HG03103 (cell line): ENCODE measurements around the gene TRIM7.
A peak's percentile ranks its signal among the peaks of the same experiment; 100 is the strongest.

Source experiments
- ATAC-seq: cut with Tn5 transposase; IDR thresholded peaks from one replicate; pipeline ENCODE4 v1.9.1; 2021; ENCODE audit warnings: low read depth; ENCODE audit not compliant: unreplicated experiment

TRIM7 gene

DNA sequence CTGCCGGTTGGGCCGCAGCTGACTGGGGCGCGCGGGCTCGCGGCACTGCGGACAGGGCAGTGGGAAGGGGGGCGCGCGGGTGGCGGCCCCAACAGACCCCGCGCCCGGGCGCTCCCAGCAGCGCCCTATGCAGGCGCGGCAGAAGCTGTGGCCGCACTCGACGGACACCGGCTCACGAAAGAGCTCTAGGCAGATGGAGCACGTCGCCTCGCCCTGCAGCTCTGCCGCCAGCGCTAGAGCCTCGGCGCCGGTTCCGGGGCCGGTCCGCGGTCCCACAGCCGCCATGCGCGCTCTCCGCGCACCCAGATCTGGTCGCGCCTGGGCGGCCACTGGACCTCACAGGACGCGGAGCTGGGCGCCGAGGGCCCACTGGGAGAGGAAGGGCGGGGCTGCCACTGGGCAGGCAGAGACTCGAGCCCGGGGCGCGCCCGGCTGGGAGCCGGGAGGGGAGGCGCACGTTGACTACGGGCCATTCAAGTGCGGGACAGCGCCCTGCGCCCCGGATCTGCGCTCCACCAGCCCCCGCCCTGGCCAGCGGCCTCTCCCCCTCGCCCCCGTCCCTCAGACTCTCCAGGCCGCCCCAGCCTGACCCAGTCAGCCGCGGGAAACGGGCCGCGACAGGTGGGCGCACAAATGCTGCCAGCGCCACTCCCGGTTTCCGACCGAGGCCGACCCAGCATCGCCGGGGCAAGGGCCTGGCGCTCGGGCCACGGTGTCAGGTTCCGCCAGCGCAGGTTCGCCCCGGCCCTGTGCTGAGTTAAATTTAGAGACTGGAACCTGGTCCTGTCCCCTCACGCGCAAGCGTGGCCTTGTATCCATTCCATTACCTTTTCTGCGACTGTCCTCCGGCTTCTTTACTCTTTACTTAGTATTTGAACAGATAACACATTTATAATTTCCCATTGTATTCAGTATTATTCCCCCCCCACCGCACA is at the start of gene TRIM7:
Gene TRIM7 (minus strand): TSS at position 371 of the 935 bp plus-strand sequence. CDS start 86 bp downstream, at position 285.
- no peak for ATAC-seq

- ATAC-seq = no peak
These were observed 43.3 kb upstream of the TRIM7 start for GRCh38 chr5:181248277-181248676.

DNA sequence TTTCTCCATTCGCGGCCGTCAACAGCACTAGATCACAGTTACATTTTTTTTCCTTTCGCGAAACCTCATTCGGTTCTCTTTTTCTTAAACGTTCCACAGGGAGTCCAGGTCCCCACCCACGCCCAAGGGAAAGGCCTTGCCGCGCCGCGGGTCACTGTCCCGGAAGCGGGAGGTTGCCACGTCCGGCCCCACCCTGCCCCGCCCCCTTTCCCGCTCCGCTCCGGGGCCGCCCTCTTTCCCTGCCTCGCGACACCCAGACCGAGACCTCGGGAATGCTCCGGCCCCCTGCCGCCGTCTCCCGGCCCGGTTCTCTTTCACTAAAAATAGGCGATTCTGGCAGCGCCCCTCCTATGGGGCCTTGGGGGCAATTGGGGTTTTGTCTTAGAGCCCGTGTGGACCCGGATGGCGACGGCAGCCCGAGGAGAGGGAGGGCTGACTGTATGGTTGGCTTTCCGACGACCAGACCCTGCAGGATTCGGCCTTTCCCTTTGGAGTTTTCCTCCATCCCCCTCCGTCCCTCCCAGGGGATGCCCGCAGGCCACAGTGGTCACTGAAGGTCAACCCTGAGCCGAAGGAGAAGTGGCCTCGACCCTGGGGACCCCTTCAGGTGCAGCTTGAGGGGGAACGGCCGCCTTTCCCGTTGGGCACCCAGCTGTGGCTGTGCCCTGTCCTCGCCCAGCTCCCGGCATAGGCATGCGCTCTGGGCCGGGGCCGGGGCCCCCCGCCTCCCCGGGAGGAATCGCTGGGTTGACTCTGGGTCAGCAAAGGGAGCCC is 41.5 kb upstream of the TRIM7 start:
- peak; percentile 46 for ATAC-seq

DNA sequence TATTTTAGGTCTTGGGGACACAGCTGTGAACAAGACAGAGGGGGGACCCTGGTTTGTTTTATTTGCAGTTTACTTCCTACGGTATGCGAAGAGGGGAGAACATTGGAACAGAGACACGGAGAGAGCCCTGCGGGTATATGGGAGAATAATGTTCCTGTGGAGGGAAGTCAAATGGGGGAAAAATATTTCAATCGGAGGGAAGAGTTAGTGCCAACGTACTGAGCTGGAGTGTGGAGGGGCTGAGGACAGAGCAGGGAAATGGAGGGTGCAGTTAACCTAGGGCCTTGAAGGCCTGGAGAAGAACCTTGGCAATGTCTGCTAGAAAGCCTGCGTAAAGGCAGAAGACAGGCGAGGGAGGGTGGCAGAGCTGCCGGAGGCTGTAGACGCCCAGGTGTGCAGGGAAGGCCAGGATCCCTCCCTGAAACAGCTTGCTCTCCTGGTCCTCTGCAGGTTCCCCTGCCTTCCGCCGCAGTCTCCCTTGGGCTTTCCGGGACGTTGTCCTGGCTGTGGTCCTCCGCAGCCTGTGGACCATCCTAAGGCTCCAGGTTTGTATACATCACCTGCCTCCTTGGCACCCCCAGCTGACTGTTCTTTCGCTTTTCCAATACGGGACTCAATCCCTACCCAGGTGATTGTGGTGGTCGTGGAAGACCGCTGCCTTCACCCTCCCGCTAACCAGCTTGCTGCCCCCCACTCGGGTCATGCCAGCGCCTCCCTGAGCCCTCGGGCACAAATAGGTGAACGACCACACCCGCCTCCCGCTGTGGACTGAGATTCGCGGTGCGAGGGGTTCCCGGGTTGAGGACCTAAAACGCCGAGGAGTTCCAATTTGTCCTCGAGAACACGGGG is 40.7 kb upstream of the TRIM7 start:
- peak; percentile 4 for ATAC-seq

DNA sequence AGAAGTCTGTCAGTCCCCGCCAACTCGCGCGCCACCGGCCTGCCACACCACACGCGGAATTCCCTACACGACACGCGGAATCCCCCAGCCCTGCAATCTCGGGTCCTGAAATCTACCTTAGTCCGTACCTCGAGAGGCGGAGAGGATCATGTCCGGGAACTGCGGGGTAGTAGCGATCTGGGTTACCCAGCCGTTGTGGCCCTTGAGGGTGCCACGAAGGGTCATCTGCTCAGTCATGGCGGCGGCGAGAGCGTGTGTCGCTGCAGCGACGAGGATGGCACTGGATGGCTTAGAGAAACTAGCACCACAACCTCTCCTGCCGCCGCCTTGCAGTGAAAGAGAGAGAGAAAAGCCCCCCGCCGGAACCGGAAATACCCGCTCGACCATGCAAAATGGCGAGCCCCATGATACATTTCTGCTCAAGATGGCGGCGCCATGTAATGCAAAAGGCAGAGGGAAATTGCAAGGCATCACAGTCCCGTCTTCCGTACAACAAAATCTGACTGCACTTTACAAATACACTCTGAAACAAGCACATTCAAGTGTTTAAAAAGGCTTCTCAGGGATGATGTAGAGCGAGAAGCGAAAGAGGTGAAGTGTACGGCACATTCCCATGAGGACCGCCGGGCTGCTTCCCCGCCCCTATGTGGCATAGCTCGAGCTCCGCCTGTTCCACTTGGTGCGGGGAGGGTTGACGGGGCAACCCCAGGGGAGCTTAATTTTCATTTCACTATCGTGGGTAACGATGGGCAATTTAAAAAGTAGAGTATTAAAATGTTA is 38.8 kb upstream of the TRIM7 start, which contains the start of gene RACK1:
Gene RACK1 (minus strand): TSS at position 343 of the 780 bp plus-strand sequence. CDS start 106 bp downstream, at position 237.
- peak; percentile 49 for ATAC-seq

- ATAC-seq = no peak
These were observed 38.1 kb upstream of the TRIM7 start for GRCh38 chr5:181243018-181243563.

DNA sequence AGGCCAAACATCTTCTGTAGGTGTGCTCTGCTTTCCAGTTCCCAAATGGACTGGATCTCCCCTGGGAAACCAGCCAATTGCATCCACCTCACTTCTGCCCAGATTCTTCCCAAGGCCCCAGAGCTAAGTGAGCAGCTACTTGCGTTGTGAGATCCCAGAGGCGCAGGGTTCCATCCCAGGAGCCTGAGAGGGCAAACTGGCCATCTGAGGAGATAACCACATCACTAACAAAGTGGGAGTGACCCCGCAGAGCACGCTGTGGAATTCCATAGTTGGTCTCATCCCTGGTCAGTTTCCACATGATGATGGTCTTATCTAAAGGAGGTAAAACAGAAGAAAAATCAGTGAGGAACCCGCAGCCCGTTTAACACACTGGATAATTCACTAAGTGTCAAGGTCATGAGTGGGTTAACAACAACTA is 37.0 kb upstream of the TRIM7 start:
- no peak for ATAC-seq

DNA sequence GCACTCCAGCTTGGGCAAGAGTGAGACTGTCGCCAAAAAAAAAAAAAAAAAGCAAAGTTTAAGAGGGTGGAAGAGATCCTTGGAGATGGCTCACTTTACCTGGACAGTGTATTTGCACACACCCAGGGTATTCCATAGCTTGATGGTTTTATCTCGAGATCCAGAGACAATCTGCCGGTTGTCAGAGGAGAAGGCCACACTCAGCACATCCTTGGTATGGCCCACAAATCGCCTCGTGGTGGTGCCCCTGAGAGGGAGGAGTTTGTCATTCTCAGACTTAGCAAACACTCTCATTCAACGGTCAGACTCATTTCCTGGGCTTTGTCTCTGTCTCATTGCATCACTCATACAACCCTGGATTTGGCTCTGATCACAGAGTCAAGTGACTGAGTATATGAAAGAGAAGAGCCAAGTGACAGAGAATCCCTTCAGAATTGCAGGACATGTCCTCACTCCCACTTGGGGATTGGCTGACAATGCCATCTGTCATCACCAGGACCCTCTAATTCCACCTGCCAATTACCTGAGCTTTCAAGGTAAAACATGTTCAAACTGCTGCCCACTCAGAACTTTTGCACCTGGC is 36.5 kb upstream of the TRIM7 start:
- ATAC-seq = no peak

- no peak for ATAC-seq
These were observed 34.2 kb upstream of the TRIM7 start for GRCh38 chr5:181239062-181239663.

DNA sequence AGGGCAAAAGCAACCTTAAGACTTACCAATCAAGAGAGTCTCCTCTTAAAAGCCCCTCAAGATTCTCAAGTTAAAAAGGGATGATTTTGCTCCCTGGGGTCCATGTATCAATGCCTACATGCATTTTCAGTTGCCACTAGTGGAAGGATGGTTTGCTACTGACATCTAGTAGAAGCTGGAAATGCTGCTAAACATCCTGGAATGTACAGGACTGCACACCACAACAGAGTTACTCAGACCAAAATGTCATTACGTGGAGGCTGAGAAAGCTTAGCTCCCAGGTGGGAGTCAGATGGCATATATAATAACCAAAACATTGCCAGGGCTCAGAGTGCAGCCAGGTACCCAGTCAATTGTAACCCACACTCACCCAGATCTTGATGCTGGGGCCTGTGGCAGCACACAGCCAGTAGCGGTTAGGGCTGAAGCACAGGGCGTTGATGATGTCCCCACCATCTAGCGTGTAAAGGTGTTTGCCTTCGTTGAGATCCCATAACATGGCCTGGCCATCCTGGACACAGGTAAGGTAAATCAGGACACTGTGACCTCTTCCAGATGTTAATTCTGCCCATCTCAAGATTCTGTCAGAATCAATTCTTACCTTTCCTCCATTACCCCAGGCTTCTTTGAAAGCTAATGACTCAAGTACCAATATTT is 32.9 kb upstream of the TRIM7 start:
- no peak for ATAC-seq

- no peak for ATAC-seq
These were observed 32.1 kb upstream of the TRIM7 start for GRCh38 chr5:181236954-181237641.

- no peak for ATAC-seq
These were observed 31.5 kb upstream of the TRIM7 start for GRCh38 chr5:181236471-181236870.

DNA sequence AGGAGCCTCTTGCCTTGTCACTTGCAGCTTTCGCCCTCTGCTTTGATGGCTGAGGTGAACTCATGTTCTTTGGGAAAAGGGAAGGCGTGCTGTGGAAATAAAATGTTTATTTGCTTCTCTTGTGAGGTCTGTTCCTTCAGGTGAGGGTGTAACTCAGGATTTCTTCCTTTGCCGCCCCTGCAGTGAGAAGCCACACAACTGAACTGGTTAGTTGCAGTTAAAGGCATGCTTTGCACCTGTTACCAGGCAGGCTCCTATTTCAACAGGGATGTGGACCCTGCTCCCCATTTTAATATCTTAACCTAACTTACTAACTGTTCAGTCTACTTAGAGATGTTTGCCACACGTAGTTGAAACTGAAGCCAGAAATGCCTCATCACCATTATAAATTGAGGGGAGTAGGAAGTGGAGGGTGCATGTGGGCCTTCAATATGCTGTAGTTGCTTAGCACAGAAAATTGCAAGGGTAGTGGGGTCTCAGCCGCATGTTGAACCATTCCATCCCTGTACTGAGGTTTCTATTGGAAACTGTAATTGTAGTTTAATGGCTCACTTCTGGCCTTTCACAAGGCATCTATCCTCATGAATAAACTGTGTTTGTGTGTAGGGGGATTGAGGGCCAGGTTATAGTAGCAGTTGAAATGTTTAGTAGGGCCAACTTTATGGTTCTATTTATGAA is 30.8 kb upstream of the TRIM7 start:
- ATAC-seq = no peak

DNA sequence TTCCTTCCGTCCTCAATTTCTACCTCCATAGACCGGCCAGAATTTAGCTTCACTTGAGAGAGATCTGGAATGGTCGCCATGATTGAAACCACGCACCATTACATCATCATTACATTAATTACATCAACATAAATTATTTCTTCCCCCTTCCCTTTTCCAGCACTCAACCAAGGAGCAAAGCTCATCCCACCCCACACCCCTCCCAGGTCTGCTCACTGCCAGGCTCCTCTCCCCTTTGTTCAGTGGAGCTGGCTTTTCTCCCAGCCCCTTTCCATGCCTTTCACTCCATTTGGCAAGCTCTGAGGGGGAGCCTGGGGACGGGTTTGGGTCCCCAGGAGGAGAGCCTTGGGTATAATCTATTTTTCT is 30.3 kb upstream of the TRIM7 start:
- no peak for ATAC-seq

GRCh38 chr5:181234455-181235306 is 29.7 kb upstream of the TRIM7 start:
- ATAC-seq = no peak

DNA sequence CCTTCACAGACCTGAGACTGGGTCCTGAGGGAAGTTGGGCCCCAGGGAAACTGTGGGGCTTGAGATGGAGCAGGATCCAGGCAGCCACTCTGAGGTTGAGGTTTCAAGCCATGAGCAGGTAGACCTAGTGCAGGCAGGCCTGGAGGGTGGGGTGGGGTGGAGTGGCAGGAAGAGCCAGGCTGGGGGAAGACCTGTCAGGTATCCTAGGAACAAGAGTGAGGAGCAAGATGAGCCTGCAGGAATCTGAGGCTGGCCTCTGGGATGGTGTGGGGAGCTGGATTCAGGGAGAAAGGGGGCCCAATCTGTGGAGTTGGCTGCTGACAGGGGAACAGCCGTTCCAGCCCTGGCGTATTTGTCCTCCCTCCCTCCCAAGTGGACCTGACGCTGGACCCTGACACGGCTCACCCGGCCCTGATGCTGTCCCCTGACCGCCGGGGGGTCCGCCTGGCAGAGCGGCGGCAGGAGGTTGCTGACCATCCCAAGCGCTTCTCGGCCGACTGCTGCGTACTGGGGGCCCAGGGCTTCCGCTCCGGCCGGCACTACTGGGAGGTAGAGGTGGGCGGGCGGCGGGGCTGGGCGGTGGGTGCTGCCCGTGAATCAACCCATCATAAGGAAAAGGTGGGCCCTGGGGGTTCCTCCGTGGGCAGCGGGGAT is 28.9 kb upstream of the TRIM7 start:
- ATAC-seq = no peak
